ENCODE data around the gene FOXE1. TPM values are rescaled to one million over a fixed set of nuclear protein-coding genes. Genes with fewer than 3 reads are reported as not detected.

Gene FOXE1
- total and polyA plus RNA-seq, 2 of the 4 experiments (the other 2 are of a cell fraction): under 0.01 to 0.22 TPM

GRCh38 chr9:97840521-97840920 is 12.5 kb upstream of the FOXE1 start:
- H2BK15ac ChIP-seq (ENCODE audit: low read depth, low read length): no peak overlapping the region
- BruUV-seq (replicated peaks): no TSS peak
- H3K27me3 ChIP-seq (ENCODE audit: control insufficient read depth, insufficient read depth, low read length): peaks cover 5% of the 10 kb centered on the region
- no peak overlapping the region for H2AK5ac ChIP-seq (ENCODE audit: low read depth, low read length)
- no peaks in the 10 kb centered on the region for H4K20me1 ChIP-seq (ENCODE audit: insufficient read depth, low read length)
- no peak overlapping the region for H3K4ac ChIP-seq (ENCODE audit: low read depth, low read length)
- dilution Hi-C loops (cut with HindIII; ENCODE audit: low sequenced_read_pairs, unreplicated experiment): no loop called here
- in situ Hi-C loops (cut with MboI; ENCODE audit: low sequenced_read_pairs): no loop called here
- H3K4me2 ChIP-seq (ENCODE audit: low read depth, low read length): no peak overlapping the region
- H2BK20ac ChIP-seq (ENCODE audit: low read depth, low read length): no peak overlapping the region
- H3K23ac ChIP-seq (ENCODE audit: low read depth, low read length): no peak overlapping the region
- H3K9me3 ChIP-seq (ENCODE audit: control insufficient read depth, insufficient read depth, low read length): no peaks in the 10 kb centered on the region
- intact Hi-C loops (cut with micrococcal nuclease): no loop called here
- no peak for TF ChIP-seq MAFK (IDR thresholded peaks at IDR 0.05; ENCODE audit: low read depth, low read length)
- no peak for TF ChIP-seq MXI1 (IDR thresholded peaks at IDR 0.05; ENCODE audit: borderline replicate concordance, low read depth, low read length)
- TF ChIP-seq RAD21 (IDR thresholded peaks at IDR 0.05; ENCODE audit: low read length): no peak
- no peak for TF ChIP-seq MAZ (IDR thresholded peaks at IDR 0.05; ENCODE audit: borderline replicate concordance, low read depth, low read length)
- TF ChIP-seq, protein P1, sequence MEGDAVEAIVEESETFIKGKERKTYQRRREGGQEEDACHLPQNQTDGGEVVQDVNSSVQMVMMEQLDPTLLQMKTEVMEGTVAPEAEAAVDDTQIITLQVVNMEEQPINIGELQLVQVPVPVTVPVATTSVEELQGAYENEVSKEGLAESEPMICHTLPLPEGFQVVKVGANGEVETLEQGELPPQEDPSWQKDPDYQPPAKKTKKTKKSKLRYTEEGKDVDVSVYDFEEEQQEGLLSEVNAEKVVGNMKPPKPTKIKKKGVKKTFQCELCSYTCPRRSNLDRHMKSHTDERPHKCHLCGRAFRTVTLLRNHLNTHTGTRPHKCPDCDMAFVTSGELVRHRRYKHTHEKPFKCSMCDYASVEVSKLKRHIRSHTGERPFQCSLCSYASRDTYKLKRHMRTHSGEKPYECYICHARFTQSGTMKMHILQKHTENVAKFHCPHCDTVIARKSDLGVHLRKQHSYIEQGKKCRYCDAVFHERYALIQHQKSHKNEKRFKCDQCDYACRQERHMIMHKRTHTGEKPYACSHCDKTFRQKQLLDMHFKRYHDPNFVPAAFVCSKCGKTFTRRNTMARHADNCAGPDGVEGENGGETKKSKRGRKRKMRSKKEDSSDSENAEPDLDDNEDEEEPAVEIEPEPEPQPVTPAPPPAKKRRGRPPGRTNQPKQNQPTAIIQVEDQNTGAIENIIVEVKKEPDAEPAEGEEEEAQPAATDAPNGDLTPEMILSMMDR (conservative IDR thresholded peaks at IDR 0.05; ENCODE audit: low read depth, low read length): no peak
- TF ChIP-seq USF2 (IDR thresholded peaks at IDR 0.05; ENCODE audit: low read depth, low read length): no peak
- TF ChIP-seq SMC3 (IDR thresholded peaks at IDR 0.05; ENCODE audit: low read depth, low read length): no peak
- no peak for TF ChIP-seq CEBPB (IDR thresholded peaks at IDR 0.05; ENCODE audit: low read depth, low read length)
- no peaks in the 10 kb centered on the region for H3K36me3 ChIP-seq (ENCODE audit: control insufficient read depth, insufficient read depth, low read length)
- peak overlapping the region; percentile 29 for H2BK5ac ChIP-seq (ENCODE audit: low read depth, low read length, poor library complexity, severe bottlenecking)
- DNase-seq (peak; percentile 44), ATAC-seq (ENCODE audit: low read depth) (no peak)
- ChIA-PET POLR2A (ENCODE audit: unreplicated experiment) (no interaction called here), CTCF (no interaction called here)
- H3K9me1 ChIP-seq (ENCODE audit: insufficient read depth, low read length): no peaks in the 10 kb centered on the region
- H3K27ac ChIP-seq (ENCODE audit: insufficient read depth, low read length): no peak overlapping the region
- no peak overlapping the region for H3K14ac ChIP-seq (replicated peaks; ENCODE audit: low read depth, low read length)
- H3K9ac ChIP-seq (ENCODE audit: low read depth, low read length): no peak overlapping the region
- H3K56ac ChIP-seq (ENCODE audit: extremely low read depth, insufficient read depth, low read length): no peak overlapping the region
- H2AFZ ChIP-seq (replicated peaks; ENCODE audit: low read length, poor library complexity): no peak overlapping the region
- no peak overlapping the region for H3K18ac ChIP-seq (ENCODE audit: low read depth, low read length)
- no peak overlapping the region for H2AK9ac ChIP-seq (replicated peaks; ENCODE audit: low read depth, low read length, poor library complexity)
- H4K8ac ChIP-seq (ENCODE audit: low read depth in 2 of 2, low read length in 2 of 2): no peak overlapping the region; a peak in 1 of 4 replicates
- peak overlapping the region; percentile 6; the same call in 1 of the 2 replicates for H2BK120ac ChIP-seq (ENCODE audit: low read depth, low read length)
- H3K79me1 ChIP-seq (ENCODE audit: low read depth in 1 of 2, low read length in 2 of 2): no peaks in the 10 kb centered on the region
- no peak overlapping the region for H4K91ac ChIP-seq (ENCODE audit: insufficient read depth, low read depth, low read length)
- no peaks in the 10 kb centered on the region for H3K4me1 ChIP-seq (ENCODE audit: control insufficient read depth, insufficient read depth, low read length)
- no peak overlapping the region for H3K4me3 ChIP-seq (ENCODE audit: insufficient read depth, low read depth, low read length)
- H4K5ac ChIP-seq (ENCODE audit: low read depth, low read length): no peak overlapping the region
